Upper lobe of right lung (tissue), 1 donor: Measurements from ENCODE around the gene APOB. TPM values are rescaled to one million over a fixed set of nuclear protein-coding genes. Genes with fewer than 3 reads are reported as not detected.

Experiments used
- ATAC-seq: fragments of 200-7000 bp; cut with Tn5 transposase; one replicate; pipeline ENCODE4 v1.9.1; 2020; ENCODE audit warnings: mild to moderate bottlenecking, moderate library complexity
- DNase-seq: peaks from one replicate; pipeline ENCODE4 v3.0.0-alpha.2; 2020
- H3K27ac ChIP-seq: fragments of 200-600 bp; one replicate; pipeline ENCODE4 v1.8.0; 2022
- H3K27me3 ChIP-seq: fragments of 200-600 bp; one replicate; pipeline ENCODE4 v1.8.0; 2022; ENCODE audit warnings: mild to moderate bottlenecking
- H3K36me3 ChIP-seq: fragments of 200-600 bp; one replicate; pipeline ENCODE4 v1.8.0; 2022
- H3K4me1 ChIP-seq: fragments of 200-600 bp; one replicate; pipeline ENCODE4 v1.8.0; 2022
- H3K4me3 ChIP-seq: fragments of 200-600 bp; one replicate; pipeline ENCODE4 v1.8.0; 2022; ENCODE audit warnings: mild to moderate bottlenecking
- H3K9me3 ChIP-seq: fragments of 200-600 bp; one replicate; pipeline ENCODE4 v1.8.0; 2022
- intact Hi-C: fragments of 100-400 bp; cut with DNase I; formaldehyde crosslinking; loops from one replicate; pipeline ENCODE4 v1.11.0; 2022
- total RNA-seq: library from RNA; stranded (reverse); fragmentation: NEBNext Ultra II Directional; extraction: Animal tissue kit (Norgen Biotek cat#: 25700); gene quantifications from one replicate; pipeline ENCODE4 v1.2.1, GENCODE V29; 2021
- TF ChIP-seq, protein P1 (sequence below): fragments of 200-600 bp; IDR thresholded peaks from one replicate; pipeline ENCODE4 v1.8.0; 2022; ENCODE audit warnings: antibody characterized with exemption
- donor health status: DM: no; HTN: yes; CAD: no; lungs with severe emphysema.

APOB gene
- total RNA-seq, 1 donor from 2014 or later: 0.49 TPM

GRCh38 chr2:21052044-21052443 lies 8.2 kb upstream of the APOB start:
- Histone ChIP-seq H3K27me3 (no peaks in the 10 kb centered on the region), H3K4me3 (no peak overlapping the region), H3K36me3 (no peaks in the 10 kb centered on the region), H3K27ac (no peak overlapping the region), H3K4me1 (no peaks in the 10 kb centered on the region), H3K9me3 (no peaks in the 10 kb centered on the region)
- TF ChIP-seq, protein P1, sequence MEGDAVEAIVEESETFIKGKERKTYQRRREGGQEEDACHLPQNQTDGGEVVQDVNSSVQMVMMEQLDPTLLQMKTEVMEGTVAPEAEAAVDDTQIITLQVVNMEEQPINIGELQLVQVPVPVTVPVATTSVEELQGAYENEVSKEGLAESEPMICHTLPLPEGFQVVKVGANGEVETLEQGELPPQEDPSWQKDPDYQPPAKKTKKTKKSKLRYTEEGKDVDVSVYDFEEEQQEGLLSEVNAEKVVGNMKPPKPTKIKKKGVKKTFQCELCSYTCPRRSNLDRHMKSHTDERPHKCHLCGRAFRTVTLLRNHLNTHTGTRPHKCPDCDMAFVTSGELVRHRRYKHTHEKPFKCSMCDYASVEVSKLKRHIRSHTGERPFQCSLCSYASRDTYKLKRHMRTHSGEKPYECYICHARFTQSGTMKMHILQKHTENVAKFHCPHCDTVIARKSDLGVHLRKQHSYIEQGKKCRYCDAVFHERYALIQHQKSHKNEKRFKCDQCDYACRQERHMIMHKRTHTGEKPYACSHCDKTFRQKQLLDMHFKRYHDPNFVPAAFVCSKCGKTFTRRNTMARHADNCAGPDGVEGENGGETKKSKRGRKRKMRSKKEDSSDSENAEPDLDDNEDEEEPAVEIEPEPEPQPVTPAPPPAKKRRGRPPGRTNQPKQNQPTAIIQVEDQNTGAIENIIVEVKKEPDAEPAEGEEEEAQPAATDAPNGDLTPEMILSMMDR: no peak
- DNase-seq (no peak), ATAC-seq (peak; percentile 91)
- intact Hi-C loops: no loop called here

DNA sequence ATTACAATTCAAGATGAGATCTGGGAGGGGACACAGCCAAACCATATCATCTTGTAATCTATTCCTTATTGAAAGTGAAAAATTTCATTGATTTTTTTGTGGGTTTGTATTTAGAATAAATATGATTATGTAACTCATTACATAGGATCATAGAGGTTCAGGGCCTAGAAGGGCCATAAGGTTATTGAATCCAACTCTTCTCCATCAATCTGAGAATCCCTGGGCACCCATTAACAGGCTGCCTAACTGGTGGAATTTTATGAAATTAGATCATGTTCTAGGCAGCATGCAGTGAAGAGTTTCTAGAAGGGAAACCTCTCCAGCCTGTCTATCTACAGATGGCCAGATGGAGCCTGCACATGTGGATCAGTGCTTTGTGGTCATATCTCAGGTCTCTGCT lies 6.3 kb upstream of the APOB start:
- H3K4me1 ChIP-seq: no peaks in the 10 kb centered on the region
- H3K27ac ChIP-seq: no peak overlapping the region
- no peak overlapping the region for H3K4me3 ChIP-seq
- no peak for DNase-seq
- H3K9me3 ChIP-seq: no peaks in the 10 kb centered on the region
- H3K27me3 ChIP-seq: no peaks in the 10 kb centered on the region
- H3K36me3 ChIP-seq: no peaks in the 10 kb centered on the region
- intact Hi-C loops: no loop called here
- no peak for ATAC-seq
- TF ChIP-seq, protein P1: no peak

GRCh38 chr2:21047141-21048009 lies 3.5 kb upstream of the APOB start:
- intact Hi-C loops: loop anchor here (10.0 kb wide), 1 partner anchor 67 kb away; no protein-coding TSS in a partner anchor
- ATAC-seq: no peak
- H3K4me1 ChIP-seq: peaks cover 4% of the 10 kb centered on the region
- DNase-seq: no peak
- H3K9me3 ChIP-seq: no peaks in the 10 kb centered on the region
- no peaks in the 10 kb centered on the region for H3K36me3 ChIP-seq
- TF ChIP-seq, protein P1: no peak
- H3K27ac ChIP-seq: no peak overlapping the region
- H3K4me3 ChIP-seq: no peak overlapping the region
- no peaks in the 10 kb centered on the region for H3K27me3 ChIP-seq

DNA sequence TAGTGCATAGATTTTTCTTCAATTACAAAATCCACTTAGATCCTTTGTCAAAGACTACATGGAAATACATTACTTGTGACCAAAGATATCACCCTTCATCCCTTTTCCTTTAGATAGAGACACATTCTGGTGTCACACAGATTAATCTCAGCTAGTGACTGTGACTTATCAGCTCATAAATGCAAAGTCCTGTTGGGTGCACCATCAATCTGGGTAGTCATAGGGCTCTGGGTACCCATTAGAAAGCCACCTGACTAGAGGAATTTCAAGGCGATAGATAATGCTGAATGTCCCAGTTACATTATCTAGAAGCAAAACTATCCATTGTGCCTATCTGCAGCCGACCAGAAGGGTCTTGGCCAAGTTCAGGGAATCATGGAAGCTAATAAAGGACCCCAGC lies 2.6 kb upstream of the APOB start:
- H3K27ac ChIP-seq: no peak overlapping the region
- peaks cover 4% of the 10 kb centered on the region for H3K4me1 ChIP-seq
- ATAC-seq: no peak
- no peaks in the 10 kb centered on the region for H3K27me3 ChIP-seq
- intact Hi-C loops: loop anchor here (10.0 kb wide), 1 partner anchor 68 kb away; no protein-coding TSS in a partner anchor
- DNase-seq: no peak
- H3K4me3 ChIP-seq: no peak overlapping the region
- TF ChIP-seq, protein P1: no peak
- no peaks in the 10 kb centered on the region for H3K36me3 ChIP-seq
- H3K9me3 ChIP-seq: no peaks in the 10 kb centered on the region

DNA sequence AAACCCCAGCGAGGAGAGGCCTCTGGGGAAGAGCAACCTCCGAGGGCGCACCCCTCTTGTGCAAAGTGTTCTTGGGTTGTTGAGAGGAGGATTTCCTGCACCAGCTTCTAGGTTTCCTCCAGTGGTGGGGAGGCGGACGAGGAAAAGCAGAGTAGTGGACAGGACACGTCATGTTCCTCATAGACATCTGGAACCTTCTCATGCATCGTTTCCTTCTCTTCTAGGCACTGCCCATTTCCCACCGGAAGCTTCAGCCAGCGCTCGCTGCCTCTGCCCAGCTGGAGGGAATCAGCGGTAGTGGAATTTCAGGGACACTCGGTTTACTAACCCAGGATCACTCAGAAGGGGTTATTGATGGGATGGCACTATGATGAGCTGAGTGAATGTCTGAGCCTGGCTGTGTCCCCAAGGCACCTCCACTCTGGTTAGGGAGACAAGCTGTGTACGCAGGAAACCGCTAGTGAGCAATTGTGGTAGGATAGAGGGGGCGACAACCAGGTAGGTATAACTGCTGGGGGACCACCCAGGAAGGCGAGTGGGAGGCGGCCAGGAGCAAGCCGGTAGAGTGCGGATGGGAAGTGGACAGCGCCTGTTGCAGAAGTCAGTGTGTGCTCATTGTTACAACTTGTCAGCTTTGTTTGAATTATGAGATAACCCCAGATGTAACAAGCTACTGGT lies 960 bp upstream of the APOB start:
- no peak overlapping the region for H3K4me3 ChIP-seq
- ATAC-seq (peak; percentile 11), DNase-seq (no peak)
- H3K4me1 ChIP-seq: peaks cover 4% of the 10 kb centered on the region
- TF ChIP-seq, protein P1: no peak
- no peaks in the 10 kb centered on the region for H3K36me3 ChIP-seq
- no peak overlapping the region for H3K27ac ChIP-seq
- H3K9me3 ChIP-seq: no peaks in the 10 kb centered on the region
- H3K27me3 ChIP-seq: no peaks in the 10 kb centered on the region
- intact Hi-C loops: loop anchor here (10.0 kb wide), 1 partner anchor 70 kb away; no protein-coding TSS in a partner anchor
